ENCODE data around the gene HMG20A.
"Not testable (repeated sequence)": the region's sequence is repeated elsewhere in the genome, so short reads cannot be mapped to it uniquely, and the experiment has no call there.

Gene HMG20A

DNA sequence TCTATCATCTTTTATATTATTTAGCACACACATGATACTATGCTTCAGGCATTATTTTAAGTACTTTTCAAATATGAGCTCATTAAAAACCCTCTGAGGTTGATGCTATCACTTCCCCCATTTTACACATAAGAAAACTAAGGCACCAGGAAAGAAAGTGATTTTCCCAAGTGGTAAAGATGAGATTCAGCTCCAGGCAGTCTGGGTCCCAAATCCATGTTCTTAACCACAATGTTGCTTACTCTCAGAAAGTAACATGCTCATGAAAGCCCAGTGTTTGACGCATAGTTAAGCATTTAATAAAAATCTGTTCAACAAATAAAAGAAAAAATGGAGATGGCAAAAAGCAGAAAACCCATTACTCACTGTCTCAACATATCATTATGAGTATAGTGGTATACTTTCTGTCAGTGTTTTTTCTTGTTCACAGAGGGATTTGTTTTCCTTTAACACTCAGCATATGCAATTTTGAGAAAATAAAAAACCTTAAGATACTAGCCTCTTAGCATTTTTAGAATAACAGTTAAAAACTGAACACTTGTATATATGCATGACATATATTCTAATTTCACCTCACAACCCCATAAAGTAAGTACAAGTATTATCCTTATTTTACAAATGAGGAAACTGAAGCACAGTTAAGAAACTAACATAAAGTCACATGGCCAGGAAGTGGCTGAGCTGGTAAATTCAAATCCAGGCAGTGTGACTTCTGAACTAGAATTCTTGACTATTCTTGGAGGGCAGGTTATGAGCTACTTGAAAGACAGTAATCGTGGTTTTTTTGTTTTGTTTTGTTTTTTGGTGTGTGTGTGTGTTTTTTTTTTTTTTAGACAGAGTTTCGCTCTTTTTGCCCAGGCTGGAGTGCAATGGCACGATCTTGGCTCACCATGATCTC is 11.2 kb upstream of the HMG20A start:
- peak; percentile 61 to 70 for DNase-seq

DNA sequence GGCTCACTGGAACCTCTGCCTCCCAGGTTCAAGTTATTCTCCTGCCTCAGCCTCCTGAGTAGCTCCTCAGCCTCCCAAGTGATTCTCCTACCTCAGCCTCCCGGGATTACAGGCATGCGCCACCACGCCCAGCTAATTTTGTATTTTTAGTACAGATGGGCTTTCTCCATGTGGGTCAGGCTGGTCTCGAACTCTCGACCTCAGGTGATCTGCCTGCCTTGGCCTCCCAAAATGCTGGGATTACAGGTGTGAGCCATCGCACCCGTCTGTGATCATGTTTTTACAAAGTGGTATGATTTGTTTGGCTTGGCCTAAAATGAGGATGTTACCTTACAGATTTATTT is 10.6 kb upstream of the HMG20A start:
- DNase-seq = not testable (repeated sequence)

DNA sequence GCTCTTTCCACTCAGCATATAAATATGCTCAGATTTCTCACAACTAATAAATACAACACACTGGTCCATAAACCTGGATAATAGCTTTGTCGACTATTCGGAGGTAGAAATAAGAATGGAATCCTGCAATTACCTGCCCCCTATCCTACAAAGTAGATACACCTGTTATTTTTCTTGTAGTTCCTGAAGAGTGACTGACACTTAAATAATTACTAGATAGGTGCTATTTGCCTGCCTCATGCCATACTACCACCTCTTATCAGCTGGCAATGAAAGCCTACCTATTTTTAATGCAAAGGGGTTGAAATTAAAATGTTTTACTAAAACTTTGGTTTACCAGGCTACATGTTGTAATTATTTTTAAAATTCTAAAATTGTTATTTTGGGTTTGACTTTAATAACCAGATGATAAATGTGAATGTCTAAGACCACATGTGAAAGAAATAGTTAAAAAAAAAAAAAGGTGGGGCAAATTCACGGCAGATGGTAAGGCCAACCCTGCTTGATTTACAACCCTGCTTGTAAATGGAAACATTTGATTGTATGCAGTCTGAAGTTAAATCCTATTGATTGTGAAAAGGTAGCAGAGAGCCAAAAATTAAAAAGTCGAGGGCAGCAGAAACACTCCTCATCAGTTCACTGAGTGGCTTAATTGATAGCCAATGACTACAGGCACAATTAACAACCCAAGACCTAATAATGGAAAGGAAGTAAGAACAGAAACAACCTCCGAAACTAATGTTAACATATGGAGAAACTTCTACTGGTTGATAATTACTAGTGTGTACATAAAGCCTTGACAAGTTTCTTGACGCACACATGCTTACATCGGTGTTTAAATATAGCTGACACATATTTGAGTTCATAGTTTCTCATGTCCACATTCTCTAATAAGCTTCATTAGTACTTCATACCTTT is 9.7 kb upstream of the HMG20A start:
- DNase-seq = no peak

DNA sequence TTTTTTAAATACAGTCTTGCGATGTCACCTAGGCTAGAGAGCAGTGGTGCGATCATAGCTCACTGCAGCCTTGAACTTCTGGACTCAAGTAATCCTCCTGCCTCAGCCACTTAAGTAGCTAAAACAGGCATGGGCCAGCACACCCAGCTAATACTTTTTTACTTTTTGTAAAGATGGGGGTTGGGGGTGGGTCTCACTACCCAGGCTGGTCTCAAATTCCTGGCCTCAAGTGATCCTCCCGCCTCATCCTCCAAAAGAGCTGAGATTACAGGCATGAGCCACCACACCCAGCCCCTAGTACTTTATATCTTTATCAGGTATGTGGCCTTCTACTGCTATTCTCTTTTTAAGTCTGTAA is 9.1 kb upstream of the HMG20A start:
- DNase-seq = no peak

DNA sequence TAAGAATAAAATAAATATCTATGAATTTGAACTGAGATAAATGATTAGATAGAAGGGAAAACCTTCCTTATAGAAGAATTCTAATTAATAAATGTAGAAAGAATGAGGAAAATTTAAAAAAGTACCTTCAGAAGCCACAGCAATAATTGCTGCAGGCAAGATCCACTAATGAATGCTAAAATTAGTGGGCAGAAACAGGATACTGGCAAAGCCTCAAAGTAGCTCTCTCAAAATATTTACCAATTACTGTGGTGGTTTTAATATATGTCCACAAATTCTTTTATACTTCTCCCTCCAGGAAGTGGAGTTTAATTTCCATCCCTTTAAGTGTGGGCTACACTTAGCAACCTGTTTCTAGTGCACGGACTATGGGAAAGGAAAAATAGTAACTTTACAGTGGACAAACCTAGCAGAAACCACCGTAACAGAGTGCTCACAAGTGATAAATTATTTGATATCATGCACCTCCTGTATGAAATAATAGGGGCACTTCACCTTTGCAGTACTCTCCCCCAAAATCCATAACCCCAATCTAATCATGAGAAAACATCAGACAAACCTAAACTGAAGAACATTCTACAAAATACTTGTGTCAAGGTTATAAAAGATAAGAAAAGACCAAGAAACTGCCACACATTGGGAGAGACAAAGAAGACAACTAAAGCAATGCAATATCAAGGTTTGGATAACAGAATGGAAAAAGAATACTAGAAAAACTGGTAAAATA is 7.6 kb upstream of the HMG20A start:
- DNase-seq = no peak

DNA sequence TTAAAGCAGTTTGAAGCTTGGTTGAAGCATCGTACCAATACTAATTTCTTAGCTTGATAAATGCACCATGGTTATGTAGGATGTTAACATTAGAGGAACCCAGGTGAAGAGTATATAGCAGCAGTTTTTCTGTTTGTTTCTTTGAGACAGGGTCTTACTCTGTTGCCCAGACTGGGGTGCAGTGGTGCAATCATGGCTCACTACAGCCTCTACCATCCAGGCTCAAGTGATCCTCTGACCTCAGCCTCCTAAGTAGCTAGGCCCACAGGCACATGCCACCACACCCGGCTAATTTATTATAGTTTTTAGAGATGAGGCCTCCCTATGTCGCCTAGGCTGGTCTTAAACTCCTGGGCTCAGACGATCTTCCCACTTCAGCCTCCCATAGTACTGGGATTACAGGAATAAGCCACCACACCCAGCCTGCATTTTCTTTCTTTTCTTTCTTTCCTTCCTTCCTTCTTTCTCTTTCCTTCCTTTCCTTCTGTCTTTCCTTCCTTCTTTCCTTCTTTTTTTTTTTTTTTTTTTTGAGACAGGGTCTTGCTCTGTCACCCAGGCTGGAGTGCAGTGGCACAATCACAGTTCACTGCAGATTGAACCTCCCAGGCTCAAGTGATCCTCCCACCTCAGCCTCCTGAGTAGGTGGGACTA is 6.9 kb upstream of the HMG20A start:
- DNase-seq = no peak

DNA sequence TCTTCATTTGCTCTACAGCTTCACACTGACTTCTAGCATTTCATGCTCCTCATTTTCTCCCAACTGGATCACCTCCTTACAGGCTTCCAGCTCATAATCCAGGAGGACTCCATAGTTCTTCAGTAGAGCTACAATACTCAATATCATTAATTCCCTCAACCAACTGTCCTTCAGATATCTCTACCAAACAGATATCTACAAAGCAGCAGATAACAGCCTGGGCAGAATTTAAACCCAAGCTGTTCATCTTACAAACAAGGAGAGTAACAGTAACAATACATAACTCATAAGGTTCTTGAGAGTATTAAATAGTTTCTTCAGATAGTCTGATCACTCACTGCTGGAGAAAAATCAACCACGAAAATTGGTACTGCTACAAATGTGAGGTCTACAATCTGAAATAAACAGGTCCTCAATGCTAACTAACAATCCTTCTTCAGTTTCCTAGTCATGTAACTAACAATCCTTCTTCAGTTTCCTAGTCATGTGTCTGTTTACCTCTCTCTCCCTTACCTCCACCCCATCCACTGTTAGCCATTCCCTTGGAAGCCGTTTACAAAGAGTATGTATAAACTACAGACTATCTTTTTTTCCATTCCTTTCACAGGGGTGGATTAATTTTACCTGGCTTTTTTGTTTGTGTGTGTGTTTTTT is 5.8 kb upstream of the HMG20A start:
- no peak for DNase-seq

DNA sequence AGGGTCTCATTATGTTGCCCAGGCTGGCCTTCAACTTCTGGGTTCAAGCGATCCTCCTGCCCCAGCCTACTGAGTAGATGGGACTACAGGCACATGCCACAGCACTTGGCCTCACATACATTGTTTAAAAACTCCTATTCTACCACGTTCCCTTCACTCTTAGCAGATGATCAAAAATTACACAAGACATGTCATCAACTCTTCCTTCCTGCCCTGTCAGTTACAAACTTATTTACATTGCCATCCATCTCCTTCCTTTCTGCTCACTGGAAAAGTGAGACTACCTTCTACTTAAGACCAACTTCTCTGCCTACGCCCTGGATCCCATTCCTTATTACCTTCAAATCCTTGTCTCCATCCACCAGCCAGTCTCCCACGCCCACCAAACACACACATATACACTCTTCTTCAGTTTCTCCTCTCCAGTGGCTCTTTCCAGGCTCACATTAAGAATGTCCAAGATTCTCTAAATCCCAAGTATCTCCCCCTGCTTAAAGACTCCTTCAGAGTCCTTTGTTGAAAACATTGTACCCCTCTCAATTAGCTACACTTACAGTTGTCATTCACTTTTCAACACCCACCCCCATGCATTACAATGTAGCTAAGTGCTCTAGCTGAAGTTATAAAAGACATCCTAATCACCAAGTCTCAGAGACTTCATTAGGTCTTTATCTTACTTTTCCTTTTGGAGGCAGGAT is 5.1 kb upstream of the HMG20A start:
- DNase-seq = peak in 1 of 2 donors; percentile 20

DNA sequence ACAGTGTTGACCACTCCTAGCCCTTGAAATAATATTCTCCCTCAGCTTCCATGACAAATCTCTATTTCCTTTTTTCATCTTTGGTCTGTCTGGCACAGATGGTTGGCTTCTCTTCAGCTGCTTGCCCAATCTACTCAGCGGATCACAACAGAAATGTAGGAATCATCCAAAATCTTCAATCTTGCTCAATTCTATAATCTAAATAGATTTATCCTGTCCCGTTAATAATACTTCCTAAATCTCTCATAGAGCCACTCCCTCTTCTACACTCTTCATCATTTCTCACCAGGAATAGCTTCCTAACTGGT is 4.6 kb upstream of the HMG20A start:
- DNase-seq = peak; percentile 12 to 42

DNA sequence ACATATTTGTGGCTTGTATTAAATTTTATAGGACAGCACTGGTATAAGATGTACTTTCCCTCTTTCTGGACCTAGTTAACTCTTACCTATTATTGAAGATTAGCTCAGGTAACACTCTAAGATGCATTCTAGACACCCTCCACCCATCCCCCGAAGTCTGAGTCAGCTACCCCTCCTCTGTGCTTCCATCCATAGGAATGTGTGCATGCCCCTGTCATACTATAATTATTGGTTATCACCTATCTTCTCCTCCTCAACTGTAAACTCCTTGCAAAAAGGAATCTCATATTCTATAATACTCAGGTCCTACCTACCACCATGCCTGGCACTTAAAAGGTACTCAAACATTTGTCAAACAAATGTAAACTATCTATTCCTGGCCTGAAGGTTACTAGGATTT is 3.7 kb upstream of the HMG20A start:
- no peak for DNase-seq

DNA sequence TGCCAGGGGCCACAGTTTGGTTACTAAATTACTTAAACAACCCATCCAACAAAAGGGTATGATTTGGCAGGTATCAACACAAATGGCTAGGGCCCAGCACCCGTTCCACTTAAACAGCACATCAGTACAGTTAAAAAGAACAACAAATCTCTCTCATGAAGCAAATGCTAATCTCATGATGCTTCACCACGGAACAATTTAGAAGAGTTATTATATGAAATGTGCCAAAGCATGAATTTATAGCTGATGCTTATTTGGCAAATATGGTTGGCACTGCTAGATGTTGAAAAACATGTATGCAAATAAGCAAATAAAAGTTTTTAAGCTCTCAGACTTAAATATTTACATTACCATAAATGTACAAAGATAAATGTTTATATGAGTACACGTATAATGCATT is 3.1 kb upstream of the HMG20A start:
- DNase-seq = no peak

DNA sequence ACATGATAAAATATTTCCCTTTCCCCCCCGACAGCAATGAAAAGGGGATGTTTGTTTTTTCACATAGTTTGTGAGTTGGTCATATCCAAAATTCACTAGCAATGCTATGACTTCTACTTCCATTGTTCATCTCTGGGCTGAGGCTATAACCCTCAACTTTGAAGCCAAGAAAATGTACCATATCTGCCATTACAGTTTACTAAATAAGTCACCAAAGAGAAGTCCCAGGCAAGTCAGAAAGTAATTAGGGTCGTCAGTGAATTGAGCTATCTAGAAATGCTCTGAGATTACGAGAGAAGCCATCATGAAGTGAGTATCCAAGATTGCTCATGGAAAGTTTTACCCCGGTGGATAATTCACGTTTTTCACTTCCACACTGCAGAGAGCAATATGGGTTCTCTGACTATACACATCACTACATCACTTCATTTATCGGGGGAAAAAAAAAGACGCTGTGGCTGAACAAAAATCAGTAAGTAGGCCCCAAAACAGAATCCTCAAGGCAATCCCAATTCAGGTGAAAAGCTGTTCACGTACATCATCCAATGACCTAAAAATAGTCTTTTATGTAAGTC is 2.2 kb upstream of the HMG20A start:
- no peak for DNase-seq

DNA sequence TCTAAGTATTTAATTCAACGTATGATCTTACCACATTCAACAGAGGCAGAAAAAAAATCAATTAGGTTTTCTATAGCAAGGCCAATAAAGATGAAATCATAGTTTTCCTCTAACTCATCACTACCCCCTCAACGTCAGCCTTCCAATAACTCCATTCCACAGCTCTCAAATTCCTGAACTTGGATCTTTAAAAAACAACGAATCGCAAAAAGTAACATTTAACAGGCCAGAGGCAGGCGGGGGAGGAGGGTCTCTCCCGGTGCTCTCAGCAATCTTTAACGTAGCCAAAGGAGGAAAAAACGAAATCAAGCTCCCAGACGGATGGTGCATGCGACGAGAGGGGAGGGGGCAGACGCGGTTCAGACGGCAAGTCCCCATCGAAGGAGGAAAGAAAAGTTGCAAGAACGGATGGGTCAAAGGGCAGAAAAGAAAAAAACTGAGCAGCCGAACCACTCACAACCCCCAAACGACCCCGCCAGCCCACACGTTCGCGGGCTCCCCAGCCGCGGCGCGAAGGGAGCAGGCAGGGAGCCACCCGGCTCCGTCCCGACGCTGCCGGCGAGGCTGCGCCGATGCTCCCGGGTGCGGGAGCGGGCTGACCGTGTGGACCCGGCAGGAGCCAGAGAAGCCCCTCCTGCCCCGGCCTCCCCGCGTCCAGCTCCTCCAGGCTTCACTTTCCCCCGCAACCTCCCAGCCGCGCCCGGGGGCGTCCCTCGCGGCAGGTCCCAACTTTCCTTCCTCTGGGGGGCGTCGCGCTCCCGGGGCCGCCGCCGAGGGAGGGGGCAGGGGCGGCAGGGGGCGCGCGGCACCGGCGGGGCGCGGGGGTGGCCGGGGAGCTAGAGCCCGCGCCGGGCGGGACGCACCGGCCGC is 1.5 kb upstream of the HMG20A start:
- peak in 1 of 2 donors; percentile 18 for DNase-seq

DNA sequence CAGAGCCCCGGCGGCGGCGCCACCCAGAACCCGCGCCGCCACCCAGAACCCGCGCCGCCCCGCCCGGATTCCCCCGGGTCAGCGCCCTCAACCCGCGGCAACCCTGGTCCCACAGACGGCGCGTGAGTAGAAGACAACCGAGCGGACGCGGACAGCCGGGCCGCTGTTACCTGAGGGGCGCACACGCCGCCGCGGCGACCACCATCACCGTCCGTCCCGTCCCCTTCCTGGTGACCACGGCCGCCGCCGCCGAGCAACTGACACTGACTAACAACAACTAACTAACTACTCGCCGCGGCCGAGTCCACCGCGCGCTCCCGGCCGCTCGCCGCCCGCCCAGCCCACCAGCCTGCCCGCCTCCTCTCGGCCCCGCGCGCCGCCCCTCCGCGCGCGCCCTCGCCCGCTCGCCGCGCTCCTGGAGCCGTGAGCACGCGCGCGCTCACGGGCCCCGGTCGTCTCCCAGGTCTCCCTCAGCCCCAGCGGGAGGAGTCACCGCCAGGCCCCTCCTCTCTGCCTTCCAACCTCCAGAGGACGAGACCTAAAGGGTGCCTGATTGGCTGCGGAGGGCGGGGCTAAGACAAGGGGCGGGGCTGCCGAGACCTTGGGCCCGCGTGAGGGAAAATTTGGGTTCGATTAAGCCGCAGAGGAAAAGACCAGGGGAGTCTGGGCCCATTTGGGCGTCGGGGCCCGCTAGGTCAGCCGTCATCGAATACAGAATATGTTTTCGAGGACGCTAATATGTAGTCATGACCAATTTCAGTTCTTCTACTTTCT is 665 bp upstream of the HMG20A start, which contains the start of gene PEAK1:
TSS of gene PEAK1 (minus strand) at position 269 of the 774 bp plus-strand sequence. CDS start 238,178 bp downstream, outside the sequence.
- DNase-seq = peak; percentile 99

DNA sequence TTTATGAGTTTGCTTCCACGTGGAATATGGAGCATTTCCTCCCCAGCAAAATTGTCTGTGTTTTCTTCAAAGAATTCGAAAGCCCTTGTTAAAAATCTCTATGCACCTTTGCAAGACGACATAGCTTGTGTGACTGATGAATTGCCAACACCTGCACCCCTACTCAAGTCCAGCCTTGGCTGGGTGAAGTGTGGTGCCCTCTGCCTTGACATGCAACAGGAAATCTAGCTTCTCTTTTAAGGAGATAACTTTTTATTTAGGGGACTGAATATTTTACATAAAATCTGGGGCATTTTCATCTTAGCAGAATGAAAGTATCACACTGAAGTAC is 647 bp downstream of the HMG20A start:
- no peak for DNase-seq

DNA sequence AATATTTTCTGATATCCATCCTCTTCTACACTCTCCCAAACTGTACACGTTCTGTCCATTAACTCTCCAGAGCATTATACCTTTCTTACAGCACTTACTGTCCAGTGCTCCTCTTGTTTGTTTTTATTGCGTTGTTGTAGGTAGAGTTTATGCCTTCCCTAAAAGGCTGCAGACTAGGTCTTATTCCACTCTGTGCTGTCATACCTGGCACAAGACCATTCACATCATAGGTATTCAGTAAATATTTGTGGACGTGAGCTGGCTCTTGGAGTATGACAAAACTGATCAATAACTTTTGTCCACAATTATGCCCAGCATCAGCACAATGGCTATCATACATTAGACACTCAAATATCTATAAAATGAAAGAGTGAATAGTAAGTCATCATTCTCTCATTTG is 4.4 kb downstream of the HMG20A start:
- DNase-seq = no peak

DNA sequence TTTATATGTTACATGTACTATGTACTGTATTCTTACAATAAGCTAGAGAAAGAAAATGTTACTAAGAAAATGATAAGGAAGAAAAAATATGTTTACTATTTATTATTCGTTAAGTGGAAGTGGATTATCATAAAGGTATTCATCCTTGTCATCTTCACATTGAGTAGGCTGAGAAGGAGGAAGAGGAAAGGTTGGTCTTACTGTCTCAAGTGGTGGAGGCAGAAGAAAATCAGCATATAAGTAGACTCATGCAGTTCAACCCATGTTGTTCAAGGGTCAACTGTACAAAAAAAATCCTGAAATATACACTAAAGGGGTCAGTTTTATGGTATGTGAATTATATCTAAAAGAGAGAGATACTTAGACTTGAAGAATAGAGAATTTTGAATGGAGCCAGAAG is 5.7 kb downstream of the HMG20A start:
- no peak for DNase-seq

DNA sequence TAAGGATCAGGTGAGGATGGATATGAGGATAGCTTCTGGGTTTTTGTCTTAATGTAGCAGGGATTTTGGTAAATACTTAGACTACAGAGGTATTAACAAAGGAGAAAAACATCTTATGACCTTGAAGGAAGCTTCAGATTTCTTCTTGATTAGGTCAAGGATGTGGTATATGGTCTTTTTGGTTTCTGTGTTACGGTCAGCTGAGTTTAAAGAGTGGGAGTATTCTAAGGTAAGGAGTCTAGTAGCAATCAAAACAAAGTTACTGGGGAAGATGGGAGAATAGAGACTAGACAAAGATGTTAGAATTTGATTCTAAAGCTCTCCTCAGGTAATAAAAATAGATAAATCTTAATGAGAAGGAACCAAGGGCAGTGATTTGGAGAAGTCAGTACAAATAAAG is 6.2 kb downstream of the HMG20A start:
- no peak for DNase-seq

DNA sequence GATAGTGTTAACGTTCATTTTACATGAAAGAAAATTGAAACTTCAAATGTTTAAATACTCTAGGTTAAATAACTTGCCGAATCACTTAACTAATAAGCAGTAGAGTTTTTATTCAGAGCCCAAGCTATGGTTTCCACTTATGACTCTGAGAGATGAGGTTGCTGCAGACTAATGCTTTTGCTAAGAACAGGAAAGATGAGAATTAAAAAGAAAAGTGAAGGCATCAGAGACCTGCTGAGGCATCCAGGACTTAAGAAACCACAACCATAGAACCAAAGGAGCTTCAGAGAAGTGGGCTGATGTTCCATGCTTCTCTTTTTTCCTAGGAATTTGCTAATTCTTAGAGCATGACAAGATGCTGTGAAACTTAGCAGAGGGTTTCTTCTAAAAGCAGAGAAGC is 9.5 kb downstream of the HMG20A start:
- no peak for DNase-seq

All from inflammatory macrophage (primary cell).